Measurements from ENCODE around the gene RPS6KA5. TPM values are rescaled to one million over a fixed set of nuclear protein-coding genes. Genes with fewer than 3 reads are reported as not detected.

The RPS6KA5 gene
- total RNA-seq, 1 experiment from 2014 or later = 3.8 TPM

- Histone ChIP-seq H3K9me3 (ENCODE audit: control insufficient read depth, low read depth, low read length) (no peaks in the 10 kb centered on the region), H3K56ac (ENCODE audit: insufficient read length, low read depth, low read length) (no peak overlapping the region), H2BK5ac (ENCODE audit: insufficient read length, low read length) (no peak overlapping the region), H3K23ac (ENCODE audit: insufficient read length, low read depth, low read length) (no peak overlapping the region), H4K20me1 (ENCODE audit: control insufficient read depth, insufficient read depth, insufficient read length) (no peaks in the 10 kb centered on the region), H2AK5ac (ENCODE audit: insufficient read length, low read length) (no peak overlapping the region), H4K5ac (ENCODE audit: insufficient read length, low read depth, low read length) (no peak overlapping the region), H4K8ac (replicated peaks; ENCODE audit: insufficient read length, low read depth, low read length) (no peak overlapping the region), H3K4me2 (ENCODE audit: insufficient read depth, insufficient read length, low read length) (no peak overlapping the region), H2BK12ac (ENCODE audit: insufficient read length, low read depth, low read length) (no peak overlapping the region), H2BK15ac (ENCODE audit: low read depth, low read length) (no peak overlapping the region), H3T11ph (ENCODE audit: low read length) (no peak overlapping the region), H3K27me3 (ENCODE audit: insufficient read depth, low read length) (no peaks in the 10 kb centered on the region), H3K23me2 (ENCODE audit: insufficient read length, low read depth, low read length, poor library complexity, severe bottlenecking) (no peaks in the 10 kb centered on the region), H3K18ac (ENCODE audit: insufficient read length, low read depth, low read length) (no peak overlapping the region), H3K4me1 (ENCODE audit: insufficient read depth, low read length) (no peaks in the 10 kb centered on the region), H3K9ac (ENCODE audit: extremely low read depth, insufficient read length, low read length) (no peak overlapping the region), H3K14ac (ENCODE audit: insufficient read depth, low read length) (no peak overlapping the region; the same call in 1 of the 2 replicates), H3K79me1 (ENCODE audit: insufficient read depth, low read depth, low read length, poor library complexity, severe bottlenecking) (no peaks in the 10 kb centered on the region), H3K4ac (ENCODE audit: low read depth, low read length) (no peak overlapping the region), H2AFZ (ENCODE audit: low read length) (no peak overlapping the region), H3K27ac (ENCODE audit: insufficient read length, low read depth, low read length) (no peak overlapping the region), H3K79me2 (ENCODE audit: insufficient read depth, low read length) (no peaks in the 10 kb centered on the region), H4K91ac (ENCODE audit: insufficient read length, low read depth, low read length) (no peak overlapping the region), H2BK20ac (ENCODE audit: low read depth, low read length, poor library complexity, severe bottlenecking) (no peak overlapping the region), H2BK120ac (ENCODE audit: low read depth, low read length, poor library complexity, severe bottlenecking) (no peak overlapping the region)
- Mint-ChIP-seq H3K27me3 (ENCODE audit: low read depth) (no peaks in the 10 kb centered on the region; the same call in 1 of the 2 replicates), H3K4me1 (no peaks in the 10 kb centered on the region), H3K36me3 (ENCODE audit: insufficient read depth in 1 of 3, low read depth in 3 of 3) (no peaks in the 10 kb centered on the region), H3K27ac (0 out of 7 replicates have a peak overlapping the region, but pooled peaks of 1 of the 3 experiments have one; percentile 37), H3K9me3 (no peaks in the 10 kb centered on the region), H3K4me3 (no peak overlapping the region)
- WGBS (ENCODE audit: extremely low coverage, insufficient read length, low lambda C conversion rate) = no CpG with 5 or more reads among the region's 8 CpGs
- no peak for DNase-seq
- TF ChIP-seq CTCF (conservative IDR thresholded peaks at IDR 0.05) = no peak
These were observed 34.7 kb upstream of the RPS6KA5 start for GRCh38 chr14:91095178-91095577.
